Calu3 (cell line): ENCODE results near the gene WFIKKN1. TPM values are rescaled to one million over a fixed set of nuclear protein-coding genes. Genes with fewer than 3 reads are reported as not detected.

ENCODE experiments used
- BruUV-seq: library from RNA; stranded (reverse); fragments of 400-500 nt; replicated peaks from 2 replicates; lab custom pipeline; 2021; lab: Mats Ljungman, UMichigan
- CTCF ChIA-PET: fragments of 300-600 bp; sonication (Branson Sonifier 250); formaldehyde crosslinking; loops from one replicate; lab custom pipeline; 2022; ENCODE audit warnings: antibody characterized with exemption; lab: Charles Lee
- DNase-seq: peaks from one replicate; pipeline ENCODE4 v3.0.0; 2022
- H3K27ac Mint-ChIP-seq: one replicate; pipeline ENCODE4 v1.8.0; 2022; ENCODE audit warnings: mixed read lengths; ENCODE audit not compliant: unreplicated experiment
- H3K27me3 Mint-ChIP-seq: one replicate; pipeline ENCODE4 v1.8.0; 2022; ENCODE audit warnings: mixed read lengths; ENCODE audit not compliant: unreplicated experiment
- H3K36me3 Mint-ChIP-seq: one replicate; pipeline ENCODE4 v1.8.0; 2022; ENCODE audit warnings: mild to moderate bottlenecking, moderate library complexity, mixed read lengths; ENCODE audit not compliant: insufficient read depth, unreplicated experiment
- H3K4me1 Mint-ChIP-seq: one replicate; pipeline ENCODE4 v1.8.0; 2022; ENCODE audit warnings: mild to moderate bottlenecking, low read depth, mixed read lengths; ENCODE audit not compliant: unreplicated experiment
- H3K4me3 Mint-ChIP-seq: one replicate; pipeline ENCODE4 v1.8.0; 2022; ENCODE audit warnings: mild to moderate bottlenecking, low read depth, moderate library complexity, mixed read lengths; ENCODE audit not compliant: unreplicated experiment
- H3K9me3 Mint-ChIP-seq: one replicate; pipeline ENCODE4 v1.8.0; 2022; ENCODE audit warnings: low read depth, mixed read lengths; ENCODE audit not compliant: unreplicated experiment
- intact Hi-C: fragments of 100-400 bp; cut with micrococcal nuclease; formaldehyde crosslinking; loops from one replicate; pipeline ENCODE4 v1.10.0; 2022; ENCODE audit not compliant: unreplicated experiment
- total RNA-seq: library from RNA; stranded (reverse); gene quantifications from 2 replicates; pipeline ENCODE4 v1.2.3, GENCODE V29; 2022
- TF ChIP-seq, protein P1 (sequence below): fragments of 200-600 bp; IDR thresholded peaks from one replicate; pipeline ENCODE4 v1.8.0; 2022; ENCODE audit warnings: antibody characterized with exemption; ENCODE audit not compliant: unreplicated experiment

Gene WFIKKN1
- total RNA-seq, 1 experiment from 2014 or later = 0.90 TPM

DNA sequence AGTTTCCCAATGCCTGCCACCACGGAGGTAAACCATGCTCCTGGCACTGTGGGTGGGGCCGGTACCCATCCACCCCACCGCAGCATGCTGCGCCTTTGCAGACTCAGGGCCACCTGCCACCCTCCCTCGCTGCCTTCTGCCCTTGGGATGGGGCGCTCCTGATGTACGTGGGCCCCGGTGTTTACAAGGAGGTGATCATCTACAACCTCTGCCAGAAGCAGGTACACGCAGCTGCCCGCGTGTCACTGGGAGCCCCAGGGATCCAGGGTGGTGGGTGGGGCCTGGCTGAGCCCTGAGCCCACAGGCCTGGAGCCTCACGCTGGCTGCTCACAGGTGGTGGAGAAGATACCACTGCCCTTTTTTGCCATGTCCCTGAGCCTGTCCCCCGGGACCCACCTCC, 35.8 kb downstream of the WFIKKN1 start:
- H3K9me3 Mint-ChIP-seq = no peaks in the 10 kb centered on the region
- CTCF ChIA-PET = no interaction called here
- no peak overlapping the region for H3K27ac Mint-ChIP-seq
- no TSS peak for BruUV-seq
- intact Hi-C loops = no loop called here
- peaks cover 53% of the 10 kb centered on the region for H3K36me3 Mint-ChIP-seq
- TF ChIP-seq, protein P1, sequence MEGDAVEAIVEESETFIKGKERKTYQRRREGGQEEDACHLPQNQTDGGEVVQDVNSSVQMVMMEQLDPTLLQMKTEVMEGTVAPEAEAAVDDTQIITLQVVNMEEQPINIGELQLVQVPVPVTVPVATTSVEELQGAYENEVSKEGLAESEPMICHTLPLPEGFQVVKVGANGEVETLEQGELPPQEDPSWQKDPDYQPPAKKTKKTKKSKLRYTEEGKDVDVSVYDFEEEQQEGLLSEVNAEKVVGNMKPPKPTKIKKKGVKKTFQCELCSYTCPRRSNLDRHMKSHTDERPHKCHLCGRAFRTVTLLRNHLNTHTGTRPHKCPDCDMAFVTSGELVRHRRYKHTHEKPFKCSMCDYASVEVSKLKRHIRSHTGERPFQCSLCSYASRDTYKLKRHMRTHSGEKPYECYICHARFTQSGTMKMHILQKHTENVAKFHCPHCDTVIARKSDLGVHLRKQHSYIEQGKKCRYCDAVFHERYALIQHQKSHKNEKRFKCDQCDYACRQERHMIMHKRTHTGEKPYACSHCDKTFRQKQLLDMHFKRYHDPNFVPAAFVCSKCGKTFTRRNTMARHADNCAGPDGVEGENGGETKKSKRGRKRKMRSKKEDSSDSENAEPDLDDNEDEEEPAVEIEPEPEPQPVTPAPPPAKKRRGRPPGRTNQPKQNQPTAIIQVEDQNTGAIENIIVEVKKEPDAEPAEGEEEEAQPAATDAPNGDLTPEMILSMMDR = no peak
- no peak for DNase-seq
- H3K27me3 Mint-ChIP-seq = no peaks in the 10 kb centered on the region
- no peak overlapping the region for H3K4me3 Mint-ChIP-seq
- no peaks in the 10 kb centered on the region for H3K4me1 Mint-ChIP-seq

DNA sequence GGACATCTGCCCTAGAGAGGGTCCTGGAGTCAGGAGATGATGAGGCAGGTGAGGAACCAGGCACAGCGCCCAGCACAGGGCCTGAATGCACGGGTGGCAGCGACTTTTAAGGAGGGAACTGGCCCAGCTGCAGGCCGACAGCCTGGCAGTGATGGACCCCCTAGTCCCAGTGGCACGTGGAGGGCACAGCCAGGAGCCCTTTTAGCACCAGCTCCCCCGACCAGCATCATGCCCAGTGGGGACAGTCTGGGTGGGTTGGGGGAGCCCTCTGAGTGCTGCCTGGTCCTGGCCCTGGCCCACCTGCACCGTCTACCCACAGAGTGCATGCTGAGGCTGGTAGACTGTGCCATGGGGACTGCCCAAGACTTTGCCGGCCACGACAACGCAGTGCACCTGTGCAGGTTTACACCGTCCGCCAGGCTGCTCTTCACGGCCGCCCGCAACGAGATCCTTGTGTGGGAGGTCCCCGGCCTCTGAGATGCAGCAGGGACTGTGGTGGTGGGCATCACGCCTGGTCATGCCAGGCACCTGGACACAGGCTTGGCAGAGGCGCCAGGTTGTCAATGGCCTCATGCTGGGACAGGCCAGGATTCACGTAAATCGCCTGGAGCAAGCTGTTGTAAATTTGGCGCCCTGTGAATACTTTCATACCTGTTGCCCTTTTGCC, 36.5 kb downstream of the WFIKKN1 start:
- Mint-ChIP-seq H3K9me3 (no peaks in the 10 kb centered on the region), H3K4me3 (peak overlapping the region; percentile 87), H3K27ac (no peak overlapping the region), H3K27me3 (no peaks in the 10 kb centered on the region), H3K36me3 (peaks cover 50% of the 10 kb centered on the region), H3K4me1 (no peaks in the 10 kb centered on the region)
- BruUV-seq = no TSS peak
- DNase-seq = no peak
- TF ChIP-seq, protein P1 = no peak
- CTCF ChIA-PET = interaction anchor here (0.7 to 1.3 kb wide), 2 partner anchors 19 to 59 kb away, joined by 3 read pairs; partner anchors contain the start of gene HAGHL
- intact Hi-C loops = no loop called here

DNA sequence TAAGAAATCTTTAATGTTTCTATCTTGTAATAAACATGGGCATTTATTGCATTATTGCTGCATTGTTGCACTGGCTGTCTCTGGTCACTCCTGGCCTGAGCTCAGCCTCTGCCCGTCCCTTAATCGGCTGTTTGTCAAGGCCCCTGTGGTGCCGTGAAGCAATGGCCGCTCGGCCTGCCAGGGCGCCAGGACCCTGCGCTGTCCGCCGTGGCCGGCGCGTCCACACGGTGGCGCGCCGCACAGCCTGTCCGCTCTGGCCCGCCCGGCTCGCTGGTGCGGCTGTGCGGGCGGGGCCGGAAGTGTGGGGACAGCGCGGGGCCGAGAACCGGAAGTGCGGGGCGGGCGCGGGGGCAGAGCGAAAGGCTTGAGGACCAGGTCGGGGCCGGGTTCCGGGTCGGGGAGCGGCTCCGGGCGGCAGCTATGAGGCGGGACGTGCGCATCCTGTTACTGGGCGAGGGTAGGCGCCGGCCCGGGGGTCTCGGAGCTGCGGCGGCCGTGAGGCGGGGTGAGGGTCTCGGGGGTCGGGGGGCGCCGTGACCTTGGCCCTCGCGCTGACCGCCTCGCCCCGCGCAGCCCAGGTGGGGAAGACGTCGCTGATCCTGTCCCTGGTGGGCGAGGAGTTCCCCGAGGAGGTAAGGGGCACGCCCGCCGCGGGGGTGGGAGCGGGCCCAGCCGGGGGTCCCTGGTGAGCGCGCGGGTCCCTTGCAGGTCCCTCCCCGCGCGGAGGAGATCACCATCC, 37.2 kb downstream of the WFIKKN1 start, which contains the start of gene RHOT2:
Gene RHOT2 (plus strand): TSS at position 353 of the 739 bp plus-strand sequence. CDS start 68 bp downstream, at position 421.
- H3K27me3 Mint-ChIP-seq = no peaks in the 10 kb centered on the region
- no peaks in the 10 kb centered on the region for H3K4me1 Mint-ChIP-seq
- peak within 1 kb of the TSS; percentile 61 for H3K27ac Mint-ChIP-seq
- H3K4me3 Mint-ChIP-seq = peak within 1 kb of the TSS; percentile 87
- DNase-seq = peak; percentile 97
- H3K36me3 Mint-ChIP-seq = peaks cover 46% of the 10 kb centered on the region
- TF ChIP-seq, protein P1 = peak; percentile 83
- intact Hi-C loops = no loop called here
- BruUV-seq = no TSS peak
- CTCF ChIA-PET = interaction anchor here (0.5 to 1.3 kb wide), 3 partner anchors 20 to 663 kb away, joined by 3 read pairs; partner anchors contain the start of gene HAGHL
- no peaks in the 10 kb centered on the region for H3K9me3 Mint-ChIP-seq

DNA sequence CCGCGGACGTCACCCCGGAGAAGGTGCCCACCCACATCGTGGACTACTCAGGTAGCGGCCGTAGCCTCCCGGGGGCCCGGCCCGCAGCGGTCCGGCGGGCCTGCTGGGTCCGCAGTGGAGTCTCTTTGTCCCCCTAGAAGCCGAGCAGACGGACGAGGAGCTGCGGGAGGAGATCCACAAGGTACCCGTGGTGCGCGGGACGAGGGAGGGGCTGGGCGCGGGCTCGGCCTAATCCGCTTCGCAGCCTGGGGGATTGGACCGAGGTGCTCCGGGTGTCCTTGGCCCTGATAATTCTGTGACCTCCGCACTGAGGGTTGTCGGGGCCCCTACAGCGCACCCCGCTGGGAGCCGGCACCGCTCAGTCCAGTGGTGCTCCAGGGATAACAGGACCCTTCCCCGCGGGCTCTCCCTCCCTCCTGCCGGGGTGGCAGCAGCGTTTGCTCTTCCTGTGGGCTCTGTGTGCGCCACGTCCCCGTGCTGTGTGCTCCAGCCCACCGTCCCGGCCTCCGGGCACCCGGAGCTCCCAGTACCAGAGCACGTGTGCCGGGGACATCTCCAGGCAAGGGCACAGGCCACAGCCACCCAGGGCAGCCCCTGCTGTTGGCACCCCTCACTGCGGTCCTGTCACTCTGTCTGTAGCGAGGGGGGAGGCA, 37.9 kb downstream of the WFIKKN1 start:
- Mint-ChIP-seq H3K4me1 (no peaks in the 10 kb centered on the region), H3K9me3 (no peaks in the 10 kb centered on the region), H3K27ac (no peak overlapping the region), H3K4me3 (peak overlapping the region; percentile 87), H3K36me3 (peaks cover 51% of the 10 kb centered on the region), H3K27me3 (no peaks in the 10 kb centered on the region)
- CTCF ChIA-PET = interaction anchor here (0.5 to 1.3 kb wide), 2 partner anchors 21 to 316 kb away, joined by 3 to 5 read pairs; partner anchors contain the start of gene AXIN1
- intact Hi-C loops = no loop called here
- no TSS peak for BruUV-seq
- DNase-seq = no peak
- TF ChIP-seq, protein P1 = no peak
